GM21737 (cell line): ENCODE measurements around the gene S100A16.
"Not testable (repeated sequence)": the region's sequence is repeated elsewhere in the genome, so short reads cannot be mapped to it uniquely, and the experiment has no call there.

Source experiments
- ATAC-seq: cut with Tn5 transposase; IDR thresholded peaks from one replicate; pipeline ENCODE4 v1.9.1; 2021; ENCODE audit warnings: mild to moderate bottlenecking, moderate library complexity; ENCODE audit not compliant: unreplicated experiment

The S100A16 gene

GRCh38 chr1:153588033-153588432 is 24.9 kb downstream of the S100A16 start:
- not testable (repeated sequence) for ATAC-seq

GRCh38 chr1:153587314-153587713 is 25.6 kb downstream of the S100A16 start:
- no peak for ATAC-seq

- no peak for ATAC-seq
Measured at GRCh38 chr1:153586347-153586746, 26.6 kb downstream of the S100A16 start.

DNA sequence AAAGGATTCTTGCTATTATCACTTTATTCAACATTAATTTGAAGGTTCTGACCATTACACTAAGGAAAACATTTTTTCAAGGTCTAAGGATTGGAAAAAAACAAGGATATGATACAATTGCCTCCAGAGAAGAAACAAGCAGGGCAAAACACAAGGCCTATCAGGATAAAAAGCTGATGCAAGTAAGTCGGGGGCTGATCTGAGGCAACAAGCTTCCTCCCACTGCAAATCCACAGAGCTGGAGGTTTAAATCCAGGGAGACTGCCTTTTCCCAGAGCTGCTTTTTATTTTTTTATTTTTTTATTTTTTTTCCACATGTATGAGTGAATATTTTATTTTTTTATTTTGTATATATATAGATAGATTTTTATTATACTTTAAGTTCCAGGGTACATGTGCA is 27.9 kb downstream of the S100A16 start:
- no peak for ATAC-seq

GRCh38 chr1:153583976-153584375 is 29.0 kb downstream of the S100A16 start:
- ATAC-seq, result no peak

DNA sequence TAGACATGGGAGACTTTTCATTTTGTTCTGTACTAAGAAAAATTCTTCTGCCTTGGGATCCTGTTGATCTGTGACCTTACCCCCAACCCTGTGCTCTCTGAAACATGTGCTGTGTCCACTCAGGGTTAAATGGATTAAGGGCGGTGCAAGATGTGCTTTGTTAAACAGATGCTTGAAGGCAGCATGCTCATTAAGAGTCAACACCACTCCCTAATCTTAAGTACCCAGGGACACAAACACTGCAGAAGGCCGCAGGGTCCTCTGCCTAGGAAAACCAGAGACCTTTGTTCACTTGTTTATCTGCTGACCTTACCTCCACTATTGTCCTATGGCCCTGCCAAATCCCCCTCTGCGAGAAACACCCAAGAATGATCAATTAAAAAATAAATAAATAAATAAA is 29.4 kb downstream of the S100A16 start:
- ATAC-seq, result not testable (repeated sequence)

DNA sequence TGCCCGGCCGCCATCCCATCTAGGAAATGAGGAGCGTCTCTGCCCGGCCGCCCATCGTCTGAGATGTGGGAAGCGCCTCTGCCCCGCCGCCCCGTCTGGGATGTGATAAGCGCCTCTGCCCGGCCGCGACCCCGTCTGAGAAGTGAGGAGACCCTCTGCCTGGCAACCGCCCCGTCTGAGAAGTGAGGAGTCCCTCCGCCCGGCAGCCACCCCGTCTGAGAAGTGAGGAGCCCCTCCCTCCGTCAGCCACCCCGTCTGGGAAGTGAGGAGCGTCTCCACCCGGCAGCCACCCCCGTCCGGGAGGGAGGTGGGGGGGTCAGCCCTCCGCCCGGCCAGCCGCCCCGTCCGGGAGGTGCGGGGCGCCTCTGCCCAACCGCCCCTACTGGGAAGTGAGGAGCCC is 30.1 kb downstream of the S100A16 start:
- not testable (repeated sequence) for ATAC-seq

DNA sequence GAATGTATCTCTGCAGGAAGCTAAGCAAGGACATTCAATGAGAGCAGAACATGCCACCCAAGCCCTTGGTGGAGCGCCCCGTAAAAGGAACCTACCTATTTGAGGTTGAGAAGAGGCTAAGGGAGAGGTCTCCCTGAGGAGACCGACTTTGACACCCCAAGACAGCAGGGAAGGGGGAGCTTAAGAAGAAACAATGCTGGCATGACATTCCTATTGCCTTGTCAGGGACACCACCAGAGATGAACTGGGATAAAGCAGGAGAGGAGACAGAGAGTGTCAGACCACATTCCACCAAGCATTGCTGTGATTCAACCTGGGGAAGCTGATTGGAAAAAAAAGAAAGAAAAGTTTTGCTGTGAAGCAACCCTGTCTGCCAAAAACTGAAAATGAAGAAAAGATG is 34.0 kb downstream of the S100A16 start:
- ATAC-seq, result no peak

- no peak for ATAC-seq
Measured at GRCh38 chr1:153578490-153578889, 34.4 kb downstream of the S100A16 start.

GRCh38 chr1:153577624-153578051 is 35.3 kb downstream of the S100A16 start:
- no peak for ATAC-seq

- no peak for ATAC-seq
Measured at GRCh38 chr1:153577138-153577537, 35.8 kb downstream of the S100A16 start.

- not testable (repeated sequence) for ATAC-seq
Measured at GRCh38 chr1:153575497-153575896, 37.4 kb downstream of the S100A16 start.

GRCh38 chr1:153575081-153575491 is 37.9 kb downstream of the S100A16 start:
- not testable (repeated sequence) for ATAC-seq

- ATAC-seq, result no peak
Measured at GRCh38 chr1:153573351-153573750, 39.6 kb downstream of the S100A16 start.

DNA sequence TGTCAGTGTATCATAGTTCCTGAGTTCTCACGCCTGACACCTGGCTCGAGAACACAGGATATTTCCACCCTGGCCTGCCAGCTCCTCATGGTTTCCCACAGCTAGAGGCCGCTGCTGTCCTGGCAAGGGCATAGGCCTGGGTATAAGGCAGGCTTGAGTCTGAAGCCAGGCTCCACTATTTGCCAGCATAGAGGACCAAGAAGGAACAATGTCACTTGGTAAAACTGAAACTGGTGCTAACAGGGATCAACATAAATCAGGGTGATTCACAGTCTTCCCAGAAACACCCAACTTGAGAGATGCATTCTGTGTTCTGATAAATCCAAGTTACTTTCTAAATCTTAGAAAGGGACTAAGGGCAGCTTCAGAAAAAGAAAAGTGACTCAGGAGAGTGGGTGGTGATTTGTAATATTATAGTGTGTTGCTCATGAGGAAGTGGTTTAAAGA is 40.3 kb downstream of the S100A16 start:
- ATAC-seq, result no peak

DNA sequence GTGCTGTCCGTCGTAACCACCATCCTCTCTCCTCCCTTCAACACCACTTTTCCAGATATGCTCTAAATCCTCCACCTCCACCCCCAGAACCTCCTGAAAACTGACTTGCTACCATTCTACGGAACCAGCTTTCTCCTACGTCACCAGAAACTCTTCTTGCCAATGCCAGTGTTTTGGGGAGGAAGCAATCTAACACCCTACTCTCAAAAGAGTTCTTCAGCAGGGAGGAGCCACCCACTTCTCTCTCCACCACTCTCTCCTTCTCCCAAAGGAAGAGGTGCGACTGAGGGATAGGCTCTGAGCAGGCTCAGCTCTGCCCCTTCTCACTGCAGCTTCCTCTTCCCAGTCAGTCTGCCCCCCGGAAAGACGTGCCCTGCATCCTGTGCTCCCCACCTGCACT is 41.2 kb downstream of the S100A16 start:
- no peak for ATAC-seq

DNA sequence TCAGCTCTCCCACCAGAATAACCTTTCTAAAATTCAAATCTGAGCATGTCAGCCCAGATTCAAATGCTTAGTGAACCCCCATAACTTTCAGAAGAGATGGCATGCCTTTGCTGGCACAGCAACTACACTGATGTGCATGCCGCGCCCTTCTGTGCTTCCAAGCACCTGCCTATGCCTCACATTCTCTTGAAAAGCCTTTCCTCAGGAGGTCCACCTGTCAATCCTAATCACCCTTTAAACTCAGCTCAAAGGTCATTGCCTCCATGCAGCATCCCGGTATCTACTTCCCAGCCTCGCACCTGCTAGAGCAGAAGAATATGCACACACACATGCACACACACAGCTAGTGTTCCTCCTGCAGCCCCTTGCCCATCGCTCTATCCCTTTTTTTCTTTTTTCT is 42.1 kb downstream of the S100A16 start:
- ATAC-seq, result no peak

DNA sequence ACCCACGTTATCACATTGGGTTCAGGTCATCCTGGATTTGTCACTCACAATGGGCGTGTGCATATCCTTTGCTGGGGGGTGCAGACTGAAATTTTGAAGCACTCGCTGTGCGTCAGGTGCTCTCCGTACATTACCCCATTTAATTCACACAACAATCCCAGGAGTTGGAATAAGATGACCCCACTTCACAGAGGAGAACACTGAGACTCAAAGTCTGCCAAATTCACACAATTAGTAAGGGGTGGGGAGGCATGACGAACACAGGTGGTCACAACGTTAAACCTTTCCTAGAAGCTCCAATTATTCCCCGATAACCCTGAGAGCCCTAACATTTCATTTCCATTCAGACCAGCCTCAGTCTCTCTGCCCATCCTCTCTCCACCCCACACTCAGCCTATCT is 43.5 kb downstream of the S100A16 start:
- no peak for ATAC-seq

DNA sequence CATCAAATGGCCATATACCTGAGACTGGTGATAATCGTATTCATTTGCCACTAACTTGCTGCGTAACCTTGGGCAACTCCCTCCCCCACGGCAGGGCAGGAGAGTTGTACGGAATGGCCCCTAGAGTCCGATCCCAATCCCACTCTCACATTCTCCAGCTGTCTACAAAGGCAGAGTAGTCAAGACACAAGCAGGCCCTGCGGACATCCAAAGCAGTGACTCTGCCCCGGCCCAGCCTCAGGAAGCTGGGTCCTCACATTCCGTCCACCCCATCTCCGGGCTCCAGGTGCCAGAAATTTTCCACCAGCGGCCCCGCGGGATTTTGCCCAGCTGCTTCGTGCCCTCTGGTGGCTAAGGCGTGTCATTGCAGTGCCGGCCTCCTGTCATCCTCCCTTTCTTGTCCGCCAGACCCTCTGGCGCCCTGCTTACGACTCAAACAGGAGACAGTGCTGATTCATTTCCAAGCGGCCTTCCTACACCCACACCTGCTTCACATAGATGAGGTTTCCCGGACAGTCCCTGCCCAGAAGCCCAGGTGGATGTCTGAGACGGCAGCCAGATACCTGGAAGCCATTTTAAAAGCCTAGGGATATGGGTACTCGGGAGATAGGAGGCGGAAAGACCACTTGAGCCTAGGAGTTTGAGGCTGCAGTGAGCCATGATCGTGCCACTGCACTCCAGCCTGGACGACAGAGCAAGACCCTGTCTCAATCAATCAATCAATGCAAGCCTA is 44.4 kb downstream of the S100A16 start:
- ATAC-seq, result no peak

DNA sequence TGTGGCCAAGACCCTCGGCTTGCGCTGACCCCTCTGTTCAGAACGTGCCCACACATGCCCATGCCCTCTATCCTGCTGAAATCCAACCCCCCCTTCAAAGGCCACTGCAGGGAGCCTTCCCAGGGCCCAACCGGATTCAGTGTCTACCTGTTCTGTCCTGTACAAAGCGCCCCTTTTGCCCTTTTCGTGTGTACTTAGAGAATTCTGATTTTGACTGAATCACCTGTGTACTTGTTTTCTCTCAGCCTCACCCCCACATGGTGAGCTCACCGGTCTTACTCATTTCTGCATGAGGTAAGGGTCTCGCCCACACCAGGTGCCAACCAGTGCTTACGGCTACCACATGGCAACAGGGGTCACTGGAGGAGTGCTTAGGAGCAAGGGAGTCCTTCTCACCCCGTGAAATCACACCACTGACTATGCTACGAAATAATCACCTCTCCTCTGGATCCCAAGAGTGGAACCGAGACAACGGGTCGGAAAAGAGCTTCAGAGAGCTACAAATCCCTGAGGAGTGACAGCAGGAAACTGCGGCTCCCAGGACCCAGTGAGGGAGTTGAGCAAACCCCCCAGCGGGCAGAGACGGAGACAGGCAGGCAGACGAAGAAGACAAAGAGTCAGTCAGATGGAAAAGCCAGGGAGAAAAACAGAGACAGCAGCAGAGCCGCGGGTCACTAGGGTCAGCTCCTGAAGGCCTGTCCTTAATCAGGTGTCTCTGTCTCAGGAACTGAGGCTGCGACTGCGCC is 45.1 kb downstream of the S100A16 start:
- ATAC-seq, result no peak

GRCh38 chr1:153566414-153567371 is 46.2 kb downstream of the S100A16 start:
- no peak for ATAC-seq
